Erythroblast (primary cell): ENCODE results near the gene CHGA.

Source experiments
- DNase-seq, 2 experiments: peaks; one replicate each; lab custom pipeline; 2025; lab: John Stamatoyannopoulos, UW
- GATA1 ChIP-seq: IDR thresholded peaks from 2 replicates; pipeline ENCODE4 v1.6.1; 2011; ENCODE audit warnings: low read depth, mild to moderate bottlenecking, control low read depth, low read length, moderate library complexity
- POLR2A ChIP-seq: IDR thresholded peaks from 2 replicates; pipeline ENCODE4 v1.6.1; 2011; ENCODE audit warnings: mild to moderate bottlenecking, low read length

Gene CHGA

DNA sequence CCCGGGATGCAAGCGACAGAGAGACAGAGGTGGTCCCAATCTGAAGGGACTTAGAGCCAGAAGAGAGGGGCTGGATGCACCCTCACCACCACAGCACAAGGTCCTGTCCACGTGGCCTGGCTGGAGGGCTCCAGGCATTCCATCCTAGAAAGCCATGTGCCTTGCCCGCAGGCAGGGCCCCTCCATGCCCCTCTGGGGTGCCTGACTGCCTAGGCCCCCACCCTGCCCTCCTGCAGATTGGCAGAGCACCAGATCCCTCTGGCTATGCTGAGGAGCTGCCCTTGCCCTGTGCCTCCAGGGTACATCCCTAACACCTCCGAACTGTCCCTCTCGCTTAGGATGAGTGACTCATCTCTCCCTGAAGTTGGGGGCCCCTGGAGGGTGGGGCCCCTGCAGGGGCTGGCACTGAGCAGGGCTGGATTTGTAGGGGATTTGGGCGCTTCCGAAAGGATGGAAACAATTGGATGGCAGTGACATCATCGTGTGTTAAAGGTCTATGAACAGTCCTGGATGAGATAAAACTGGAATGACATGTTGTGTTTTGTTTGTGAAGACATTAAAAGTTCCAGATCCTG is 50.9 kb downstream of the CHGA start:
- no peak for DNase-seq
- TF ChIP-seq GATA1: no peak
- TF ChIP-seq POLR2A: no peak

DNA sequence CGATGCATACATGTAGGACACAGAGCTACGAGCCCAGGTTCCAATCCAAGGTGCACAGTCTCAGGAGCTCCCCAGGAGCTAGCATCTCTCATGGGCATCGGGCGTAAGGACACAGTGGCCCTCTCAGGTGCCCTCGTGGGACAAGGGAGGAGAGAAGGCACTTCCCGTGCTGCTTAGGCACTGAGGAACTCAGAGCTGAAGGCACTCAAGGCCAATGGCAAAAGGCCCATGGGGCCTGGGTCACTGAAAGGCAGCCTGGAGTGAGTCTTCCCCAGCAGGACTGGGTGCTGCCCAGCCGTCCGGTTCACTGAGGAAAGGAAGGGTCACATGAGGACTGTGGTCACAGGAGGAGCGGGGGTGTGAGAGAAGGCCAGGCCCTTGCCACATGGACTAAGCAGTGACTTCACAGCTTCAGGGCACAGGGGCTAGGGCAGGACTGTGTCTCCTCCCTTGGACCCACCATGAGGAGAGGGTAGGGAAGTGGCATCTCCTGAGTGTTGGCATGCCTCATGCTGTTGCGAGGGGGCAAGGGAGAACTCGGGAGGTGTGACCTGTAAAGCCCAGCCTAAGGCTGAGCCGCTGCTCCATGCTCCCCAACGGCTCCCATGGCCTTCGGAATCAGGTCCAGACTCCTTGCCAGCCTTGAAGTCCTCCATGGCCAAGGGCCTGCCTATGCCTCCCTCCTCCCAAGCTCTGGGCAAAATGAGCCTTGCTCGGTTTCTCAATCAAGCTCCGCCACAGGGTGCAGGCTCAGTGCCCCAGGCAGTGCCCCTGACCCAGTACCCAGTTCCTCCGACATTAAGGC is 51.8 kb downstream of the CHGA start:
- DNase-seq: no peak
- TF ChIP-seq GATA1 (no peak), POLR2A (no peak)

DNA sequence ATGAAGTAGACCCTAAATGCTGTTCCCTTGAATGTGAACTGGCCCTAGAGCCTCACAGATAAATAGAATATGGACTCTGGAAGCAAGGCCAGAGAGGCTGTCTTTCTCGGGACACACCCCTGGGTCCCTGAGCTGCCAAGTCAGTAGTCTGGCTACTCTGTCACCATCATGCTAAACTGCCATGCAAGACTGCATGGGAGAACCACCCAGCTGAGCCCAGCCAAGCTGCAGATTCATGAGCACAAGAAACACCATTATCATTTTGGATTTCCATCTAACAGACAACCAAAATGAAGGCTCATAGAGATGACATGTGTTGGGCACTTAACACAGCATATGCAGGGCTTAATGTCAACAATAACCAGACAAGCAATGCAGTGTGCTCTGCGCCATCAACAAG is 53.3 kb downstream of the CHGA start:
- DNase-seq: no peak
- TF ChIP-seq POLR2A: no peak
- no peak for TF ChIP-seq GATA1

DNA sequence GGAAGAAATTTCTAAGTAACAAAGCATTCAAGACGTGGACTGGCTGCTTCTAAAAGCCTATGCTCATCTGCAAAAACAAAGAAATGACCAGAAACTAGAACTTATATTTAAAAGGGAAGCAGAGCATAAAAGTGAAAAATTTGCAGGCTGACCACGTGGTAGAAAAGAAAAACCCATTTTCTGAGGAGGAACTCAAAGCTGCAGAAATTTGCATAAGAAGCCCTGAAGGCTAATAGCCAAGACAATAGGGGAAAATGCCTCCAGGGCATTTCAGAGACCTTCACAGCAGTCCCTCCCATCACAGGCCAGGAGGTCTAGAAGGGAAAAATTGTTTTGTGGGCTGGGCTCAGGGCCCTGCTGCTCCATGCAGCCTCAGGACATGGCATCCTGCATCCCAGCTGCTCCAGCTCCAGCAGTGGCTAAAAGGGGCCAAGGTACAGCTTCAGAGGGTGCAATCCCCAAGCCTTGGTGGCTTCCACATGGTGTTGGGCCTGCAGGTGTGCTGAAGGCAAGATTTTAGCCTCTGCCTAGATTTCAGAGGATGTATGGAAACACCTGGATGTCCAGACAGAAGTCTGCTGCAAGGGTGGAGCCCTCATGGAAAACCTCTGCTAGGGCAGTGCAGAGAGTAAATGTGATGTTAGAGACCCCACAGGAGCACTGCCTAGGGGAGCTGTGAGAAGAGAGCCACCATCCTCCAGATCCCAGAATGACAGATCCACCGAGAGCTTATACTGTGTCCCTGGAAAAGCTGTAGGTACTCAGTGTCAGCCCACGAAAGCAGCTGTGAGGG is 55.5 kb downstream of the CHGA start:
- no peak for DNase-seq

DNA sequence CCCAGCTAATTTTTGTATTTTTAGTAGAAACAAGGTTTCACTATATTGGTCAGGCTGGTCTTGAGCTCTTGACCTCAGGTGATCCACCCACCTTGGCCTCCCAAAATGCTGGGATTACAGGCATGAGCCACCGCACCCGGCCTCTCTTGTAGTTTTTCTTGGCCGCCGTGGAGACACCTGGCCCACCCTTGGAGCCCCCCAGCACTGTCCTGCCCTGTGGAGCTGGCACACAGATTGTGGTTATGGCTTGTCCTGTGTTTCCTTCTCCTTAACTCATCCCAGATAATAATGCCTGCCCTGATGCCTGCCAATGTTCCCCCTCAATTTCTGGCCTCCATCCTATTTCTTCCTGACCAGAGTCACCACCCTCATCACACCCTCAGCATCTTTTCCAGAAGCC is 57.9 kb downstream of the CHGA start:
- no peak for DNase-seq
- TF ChIP-seq POLR2A: no peak
- TF ChIP-seq GATA1: no peak

More for the DNA sequence above, 55.5 kb downstream of the CHGA start:
- TF ChIP-seq GATA1: no peak
- no peak for TF ChIP-seq POLR2A

DNA sequence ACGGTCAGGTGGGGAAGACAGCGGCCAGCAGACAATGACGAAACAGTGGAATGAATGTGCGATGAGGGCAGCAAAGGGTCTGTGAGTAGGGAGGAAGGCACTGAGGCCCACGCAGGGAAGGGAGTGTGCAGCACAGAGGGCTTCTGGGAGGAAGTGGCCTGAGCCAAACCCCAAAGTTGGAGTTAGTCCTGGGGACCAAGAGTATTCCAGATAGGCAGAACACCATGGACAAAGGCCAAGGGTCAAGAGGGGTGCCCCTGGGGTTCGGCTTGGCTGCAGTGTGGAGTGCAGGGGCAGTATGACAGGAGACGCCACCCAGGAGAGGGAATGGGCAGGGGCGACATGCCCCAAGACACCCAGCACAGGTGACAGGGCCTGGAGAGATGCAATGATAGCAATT is 58.8 kb downstream of the CHGA start:
- DNase-seq: no peak
- TF ChIP-seq GATA1: no peak

DNA sequence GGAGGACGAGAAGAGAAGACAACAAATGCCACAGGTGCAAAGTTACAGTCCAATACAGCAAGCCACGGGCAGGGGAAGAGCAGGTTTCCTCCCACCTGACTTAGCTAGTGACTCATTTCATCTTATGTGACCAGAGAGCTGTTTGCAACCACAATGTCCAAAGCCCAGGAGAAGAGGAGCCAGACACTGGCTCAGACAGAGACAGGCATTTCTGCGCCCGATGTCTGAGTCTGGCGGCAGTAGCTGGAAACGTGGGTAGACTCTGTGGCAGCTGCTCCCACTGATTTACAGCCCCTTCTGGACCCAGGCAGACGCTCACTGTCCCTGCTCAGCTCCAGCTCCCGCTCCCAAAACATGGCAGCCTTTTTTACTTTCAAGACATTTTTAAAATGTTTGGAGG is 60.0 kb downstream of the CHGA start:
- TF ChIP-seq GATA1: no peak
- DNase-seq: no peak

DNA sequence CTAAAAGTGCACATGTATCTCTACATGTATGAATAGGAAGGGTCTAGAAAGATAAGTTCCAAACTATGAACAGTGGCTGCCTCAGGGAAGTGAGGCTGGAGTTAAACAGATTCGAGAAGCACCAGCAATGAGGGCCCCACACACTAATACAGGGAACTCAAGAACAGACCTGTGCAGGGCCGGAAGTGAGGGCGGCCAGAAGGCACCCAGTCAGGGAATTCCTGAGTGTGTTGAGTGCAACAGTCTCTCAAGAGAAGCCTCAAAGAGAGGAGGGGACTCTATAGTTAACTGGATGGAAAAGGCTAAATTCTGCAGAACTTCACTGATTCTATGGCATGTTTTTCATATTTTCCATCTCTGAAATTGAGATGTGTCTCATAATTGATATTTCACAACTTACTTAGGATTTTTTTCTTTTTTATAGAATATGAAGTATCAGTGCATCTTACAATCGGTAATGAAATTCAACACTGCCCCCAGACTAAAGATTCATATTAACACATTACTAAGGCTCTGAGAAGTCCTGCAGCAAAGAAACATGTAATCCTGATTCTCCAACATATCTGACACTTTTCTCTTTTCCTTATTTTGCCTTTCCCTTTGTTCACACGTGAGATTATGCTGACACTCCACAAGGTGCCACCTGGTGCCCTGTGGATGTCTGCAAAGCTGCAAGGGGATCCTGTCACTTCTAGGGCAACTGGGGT is 61.3 kb downstream of the CHGA start:
- TF ChIP-seq POLR2A (no peak), GATA1 (no peak)

More for the DNA sequence above, 61.3 kb downstream of the CHGA start:
- DNase-seq: no peak
